ENCODE results near the gene ABHD6.
"Not testable (repeated sequence)": the region's sequence is repeated elsewhere in the genome, so short reads cannot be mapped to it uniquely, and the experiment has no call there.

Gene ABHD6

GRCh38 chr3:58243976-58244585, 6.5 kb downstream of the ABHD6 start:
- no peak for DNase-seq

DNA sequence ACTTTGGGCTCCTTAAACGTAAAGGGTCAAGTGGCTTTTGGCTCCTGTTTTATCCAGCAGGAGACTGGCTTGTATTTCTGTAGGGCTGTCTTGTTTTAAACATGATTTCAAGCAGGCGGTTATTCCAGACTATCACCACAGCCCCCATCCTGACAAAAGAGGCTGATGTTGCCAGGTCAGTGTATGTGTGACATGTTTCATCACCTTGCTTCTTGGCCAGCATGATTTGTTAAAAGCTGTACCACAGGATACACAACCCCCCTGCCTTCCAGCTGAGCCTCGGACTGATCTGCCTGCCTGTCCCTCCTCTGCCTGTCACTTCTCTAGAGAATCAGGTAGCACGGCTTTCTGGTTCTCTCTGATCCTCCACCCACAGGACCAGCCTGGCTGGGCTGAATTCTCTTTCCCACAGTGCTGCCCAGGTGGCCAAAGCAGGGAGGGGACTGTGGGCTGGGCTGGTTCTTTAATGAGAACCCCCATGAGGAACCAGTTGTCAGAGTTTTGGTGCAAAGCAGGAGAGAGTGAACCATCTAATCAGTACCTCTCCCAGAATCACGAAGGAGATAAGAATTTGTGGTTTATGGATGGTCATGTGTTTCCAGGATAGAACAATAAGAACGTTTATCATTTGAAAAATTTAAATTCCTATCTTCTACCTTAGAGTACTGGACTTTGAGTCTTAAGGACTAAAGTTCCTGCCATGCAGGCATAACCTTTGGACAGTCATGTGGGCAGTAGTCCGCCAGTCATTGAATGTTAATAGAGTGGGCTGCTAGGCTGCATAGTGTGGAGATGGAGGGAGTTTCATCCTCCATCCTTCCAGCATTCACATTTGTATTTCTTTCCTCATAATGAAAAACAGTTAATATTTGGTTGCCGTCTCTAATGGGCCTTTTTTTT, 8.8 kb downstream of the ABHD6 start:
- no peak for DNase-seq

GRCh38 chr3:58249358-58250092, 11.9 kb downstream of the ABHD6 start:
- no peak for DNase-seq

- no peak for DNase-seq
Observed at GRCh38 chr3:58250093-58250707, 12.6 kb downstream of the ABHD6 start.

- no peak for DNase-seq
Observed at GRCh38 chr3:58251631-58252035, 14.0 kb downstream of the ABHD6 start.

GRCh38 chr3:58254144-58254543, 16.6 kb downstream of the ABHD6 start:
- no peak for DNase-seq

GRCh38 chr3:58256061-58256460, 18.5 kb downstream of the ABHD6 start:
- DNase-seq = no peak

DNA sequence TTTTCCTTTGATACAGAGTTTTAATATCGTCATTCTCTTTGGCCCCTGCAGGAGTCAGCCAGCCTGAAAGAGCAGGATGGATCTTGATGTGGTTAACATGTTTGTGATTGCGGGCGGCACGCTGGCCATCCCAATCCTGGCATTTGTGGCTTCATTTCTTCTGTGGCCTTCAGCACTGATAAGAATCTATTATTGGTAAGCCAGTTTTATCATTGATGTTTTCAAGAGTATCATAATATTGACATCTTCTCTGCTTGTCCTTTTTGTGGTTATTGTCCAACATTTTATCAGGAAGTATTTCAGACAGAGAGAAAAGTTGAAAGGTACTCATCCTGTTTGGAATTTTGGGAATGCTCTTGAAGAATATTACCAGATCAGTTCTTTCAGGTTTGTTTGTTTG, 18.9 kb downstream of the ABHD6 start:
- no peak for DNase-seq

- DNase-seq = no peak
Observed at GRCh38 chr3:58258392-58259055, 20.9 kb downstream of the ABHD6 start.

- no peak for DNase-seq
Observed at GRCh38 chr3:58260261-58260731, 22.7 kb downstream of the ABHD6 start.

DNA sequence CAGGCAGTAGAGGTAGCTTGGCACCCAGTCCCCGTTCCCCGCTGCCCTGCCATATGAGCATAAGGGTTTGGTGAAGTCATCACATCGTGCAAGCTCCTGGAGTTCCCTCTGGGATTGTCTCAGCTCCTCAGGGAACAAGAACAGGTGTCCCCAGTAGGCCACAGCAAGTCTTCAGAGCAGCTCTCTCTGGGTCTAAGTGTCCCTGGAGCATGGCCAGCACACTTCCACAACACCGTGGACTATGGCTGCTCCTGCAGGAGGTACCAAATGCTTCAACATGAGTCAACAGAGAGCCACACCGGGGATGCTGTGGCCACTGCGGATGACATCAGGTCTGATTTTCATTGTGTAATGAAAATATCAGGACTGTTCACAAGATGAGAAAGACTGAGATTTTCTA, 23.1 kb downstream of the ABHD6 start:
- no peak for DNase-seq

DNA sequence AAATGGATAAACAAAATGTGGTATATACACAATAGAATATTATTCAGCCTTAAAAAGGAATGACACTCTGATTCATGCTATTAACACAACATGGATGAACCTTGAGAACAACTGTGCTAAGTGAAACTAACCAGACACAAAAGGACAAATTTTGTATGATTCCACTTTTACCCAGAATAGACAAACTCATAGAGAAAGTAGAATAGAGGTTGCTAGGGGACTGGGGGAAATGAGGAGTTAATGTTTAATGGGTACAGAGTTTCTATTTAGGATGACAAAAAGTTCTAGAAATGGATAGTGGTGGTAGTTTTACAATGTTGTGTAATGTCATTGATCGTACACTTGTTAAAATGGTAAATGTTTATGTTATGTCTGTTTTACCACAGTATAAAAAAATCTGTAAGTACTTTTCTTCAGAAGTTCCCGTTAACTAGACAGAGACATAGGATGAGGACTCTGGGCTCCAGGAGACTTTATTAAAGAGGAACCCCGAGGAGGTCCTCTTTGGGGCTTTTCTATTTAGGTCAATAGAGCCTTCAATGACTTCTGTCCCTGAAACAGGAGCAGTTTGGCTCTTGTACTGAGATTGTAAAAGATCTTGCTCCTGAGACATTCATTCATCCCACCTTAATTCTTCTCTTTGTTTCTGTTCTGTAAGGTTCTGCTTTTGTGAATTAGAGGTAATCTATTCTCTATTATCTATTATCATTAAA, 24.5 kb downstream of the ABHD6 start:
- no peak for DNase-seq

DNA sequence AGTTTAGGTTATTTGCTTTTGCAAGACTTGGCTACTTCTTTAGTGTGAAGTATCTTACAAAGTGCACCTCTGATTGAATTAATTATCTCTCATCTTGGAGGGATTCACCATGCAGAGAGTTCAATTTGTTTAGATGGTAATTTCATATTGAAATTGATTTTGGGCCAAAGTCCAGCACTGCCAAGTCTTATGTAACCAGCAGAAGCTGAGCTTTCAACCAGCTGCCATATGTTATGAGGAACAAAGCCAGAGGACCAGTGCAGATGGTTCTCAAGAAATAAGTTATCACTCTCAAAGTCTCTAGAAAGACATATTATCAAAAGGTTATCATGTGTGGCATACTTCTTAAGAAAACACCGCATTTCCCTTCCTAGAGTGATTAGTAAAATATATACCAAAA, 29.0 kb downstream of the ABHD6 start:
- DNase-seq = no peak

- not testable (repeated sequence) for DNase-seq
Observed at GRCh38 chr3:58267543-58267942, 30.0 kb downstream of the ABHD6 start.

- DNase-seq = no peak
Observed at GRCh38 chr3:58269356-58269755, 31.8 kb downstream of the ABHD6 start.

DNA sequence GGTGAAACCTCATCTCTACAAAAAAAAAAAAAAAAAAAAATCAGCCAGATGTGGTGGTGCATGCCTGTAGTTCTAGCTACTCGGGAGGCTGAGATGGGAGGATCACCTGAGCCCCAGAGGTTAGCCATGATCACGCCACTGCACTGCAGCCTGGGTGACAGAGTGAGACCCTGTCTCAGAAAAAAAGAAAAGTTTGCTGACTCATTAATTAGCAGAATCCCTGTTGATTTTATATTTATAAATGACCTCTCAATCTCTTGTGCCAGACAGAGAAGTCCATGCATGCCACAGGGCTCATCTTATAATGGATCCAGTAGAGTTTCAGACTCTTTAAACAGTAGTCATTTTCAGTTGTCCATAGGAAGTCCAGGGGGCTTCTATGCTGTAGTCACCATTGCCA, 32.9 kb downstream of the ABHD6 start:
- DNase-seq = no peak

DNA sequence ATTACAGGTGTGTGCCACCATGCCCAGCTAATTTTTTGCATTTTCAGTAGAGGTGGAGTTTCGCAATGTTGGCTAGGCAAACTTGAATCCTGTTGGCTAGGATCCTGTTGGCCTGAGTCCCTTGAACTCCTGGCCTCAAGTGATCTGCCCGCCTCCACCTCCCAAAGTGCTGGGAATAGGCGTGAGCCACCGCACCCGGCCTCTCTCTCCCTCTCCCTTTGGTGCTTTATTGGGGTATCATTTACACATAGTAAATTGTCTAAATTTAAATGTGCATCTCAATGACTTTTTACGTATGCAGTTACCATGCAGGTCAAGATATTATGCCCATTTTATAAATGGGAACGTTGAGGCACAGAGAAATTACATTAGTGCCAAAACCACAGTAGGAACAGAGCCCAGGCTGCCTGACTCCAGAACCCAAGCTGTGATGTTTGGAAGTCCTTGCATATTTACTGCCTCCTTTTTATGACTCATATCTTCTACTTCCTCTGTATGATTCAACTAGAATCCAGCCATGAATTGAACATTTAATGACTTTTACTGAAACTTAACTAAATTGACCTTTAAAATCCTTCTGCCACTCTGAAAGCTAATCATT, 34.4 kb downstream of the ABHD6 start:
- DNase-seq = no peak

DNA sequence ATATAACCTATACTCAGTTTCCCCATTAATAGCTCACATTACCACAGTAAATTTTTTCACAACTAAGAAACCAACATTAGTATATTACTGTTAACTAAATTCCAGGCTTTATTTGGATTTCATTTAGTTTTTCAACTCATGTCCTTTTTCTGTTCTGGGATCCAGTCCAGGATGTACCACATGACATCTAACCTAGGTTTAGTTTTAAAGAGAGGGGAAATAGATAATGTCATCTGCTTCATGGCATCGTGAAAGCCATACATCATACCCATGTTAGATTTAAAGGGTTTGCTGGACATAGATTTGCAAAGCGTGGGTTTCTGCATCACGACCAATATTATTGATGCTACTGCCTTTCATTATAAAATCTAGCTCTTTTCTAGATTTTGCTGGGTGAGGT, 35.3 kb downstream of the ABHD6 start:
- no peak for DNase-seq

- not testable (repeated sequence) for DNase-seq
Observed at GRCh38 chr3:58273362-58273761, 35.8 kb downstream of the ABHD6 start.

- DNase-seq = no peak
Observed at GRCh38 chr3:58274027-58274614, 36.5 kb downstream of the ABHD6 start.

DNA sequence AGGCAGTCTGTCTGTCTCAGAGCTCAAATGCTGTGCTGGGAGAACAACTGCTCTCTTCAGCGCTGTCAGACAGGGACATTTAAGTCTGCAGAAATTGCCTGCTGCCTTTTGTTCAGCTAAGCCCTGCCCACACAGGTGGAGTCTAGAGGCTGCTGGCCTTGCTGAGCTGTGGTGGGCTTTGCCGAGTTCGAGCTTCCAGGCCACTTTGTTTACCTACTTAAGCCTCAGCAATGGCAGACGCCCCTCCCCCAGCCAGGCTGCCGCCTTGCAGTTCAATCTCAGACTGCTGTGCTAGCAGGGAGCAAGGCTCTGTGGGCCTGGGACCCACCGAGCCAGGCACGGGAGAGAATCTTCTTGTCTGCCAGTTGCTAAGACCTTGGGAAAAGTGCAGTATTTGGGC, 43.5 kb downstream of the ABHD6 start:
- no peak for DNase-seq

Measured in stimulated activated CD4-positive, alpha-beta T cell treated with anti-CD3 and anti-CD28 coated beads, Interleukin-4, amount 100 ng/mL, for 24 hours (primary cell).